Fibroblast of lung (primary cell): Measurements from ENCODE around the gene CD248. TPM values are rescaled to one million over a fixed set of nuclear protein-coding genes. Genes with fewer than 3 reads are reported as not detected.

Source experiments
- DNase-seq, 2 donors: peaks; one replicate each; pipeline versions ENCODE4 v3.0.0 to v3.0.0-alpha.2; 2010; ENCODE audit warnings: low read depth in 2 of 2
- H2AFZ ChIP-seq: 2 replicates; pipeline ENCODE4 v1.5.1; 2012; ENCODE audit warnings: low read length, control low read depth, inconsistent platforms
- H3K27ac ChIP-seq: 2 replicates; pipeline ENCODE4 v1.5.1; 2011; ENCODE audit warnings: low read length, control low read depth; ENCODE audit not compliant: insufficient read depth
- H3K27me3 ChIP-seq: 2 replicates; pipeline ENCODE4 v1.5.1; 2011; ENCODE audit warnings: mild to moderate bottlenecking, low read length; ENCODE audit not compliant: control insufficient read depth, insufficient read depth
- H3K36me3 ChIP-seq: 2 replicates; pipeline ENCODE4 v1.5.1; 2011; ENCODE audit warnings: low read length; ENCODE audit not compliant: control insufficient read depth, insufficient read depth
- H3K4me1 ChIP-seq: 2 replicates; pipeline ENCODE4 v1.5.1; 2011; ENCODE audit warnings: low read length; ENCODE audit not compliant: control insufficient read depth, insufficient read depth; ENCODE audit errors: extremely low read depth
- H3K4me2 ChIP-seq: 2 replicates; pipeline ENCODE4 v1.5.1; 2011; ENCODE audit warnings: low read length, control low read depth; ENCODE audit not compliant: insufficient read depth; ENCODE audit errors: extremely low read depth
- H3K4me3 ChIP-seq, 4 experiments: fragments of 200-600 bp in 1 of 4; sonication (generic) in 1 of 4; replicated peaks in 1 of 4; 2 replicates each; pipeline ENCODE4 v1.5.1; 2011 to 2016; ENCODE audit warnings: low read length in 4 of 4, low read depth in 3 of 4, mild to moderate bottlenecking in 3 of 4, control low read depth in 2 of 4, inconsistent platforms in 1 of 4, mixed read lengths in 1 of 4; ENCODE audit not compliant: insufficient read depth in 1 of 4; ENCODE audit errors: control extremely low read depth in 1 of 4
- H3K79me2 ChIP-seq: 2 replicates; pipeline ENCODE4 v1.5.1; 2012; ENCODE audit warnings: mild to moderate bottlenecking, low read length, inconsistent platforms; ENCODE audit not compliant: control insufficient read depth, insufficient read depth
- H3K9ac ChIP-seq: 2 replicates; pipeline ENCODE4 v1.5.1; 2011; ENCODE audit warnings: mild to moderate bottlenecking, low read length, control low read depth; ENCODE audit not compliant: insufficient read depth
- H3K9me3 ChIP-seq: 2 replicates; pipeline ENCODE4 v1.5.1; 2012; ENCODE audit warnings: low read depth, low read length; ENCODE audit not compliant: control insufficient read depth, insufficient read depth
- H4K20me1 ChIP-seq: 2 replicates; pipeline ENCODE4 v1.5.1; 2011; ENCODE audit warnings: low read length; ENCODE audit not compliant: control insufficient read depth, insufficient read depth; ENCODE audit errors: extremely low read depth
- CTCF ChIP-seq, 2 donors: IDR thresholded peaks in 1 of 2; conservative IDR thresholded peaks in 1 of 2; 1 replicate in 1 of 2; 2 replicates in 1 of 2; pipeline ENCODE4 v1.5.1; 2011 to 2012; ENCODE audit warnings: low read length in 2 of 2, control low read depth in 1 of 2, inconsistent platforms in 1 of 2, low read depth in 1 of 2, mild to moderate bottlenecking in 1 of 2
- EZH2 ChIP-seq: IDR thresholded peaks from 2 replicates; pipeline ENCODE4 v1.5.1; 2012; ENCODE audit warnings: low read length, control low read depth, mild to moderate bottlenecking; ENCODE audit errors: missing control alignments
- polyA plus RNA-seq, 2 donors: library from polyadenylated mRNA; depleted of rRNA in 1 of 2; stranded (reverse) in 1 of 2; unstranded in 1 of 2; fragments of >200 nt; gene quantifications; 2 replicates each; pipeline ENCODE4 v1.2.1, GENCODE V29; 2011 to 2012; ENCODE audit warnings: missing spikeins in 1 of 2
- total RNA-seq: library from RNA; depleted of rRNA; stranded (reverse); fragments of >200 nt; gene quantifications from 2 replicates; pipeline ENCODE4 v1.2.1, GENCODE V29; 2014

CD248 gene
- total and polyA plus RNA-seq, 2 donors (not counting 1 experiment from before 2014, with no cell fraction given), result 95.6 to 132 TPM

- H3K79me2 ChIP-seq, result peaks cover 11% of the 10 kb centered on the region
- peak overlapping the region; percentile 7 for H3K9ac ChIP-seq
- H3K9me3 ChIP-seq, result no peaks in the 10 kb centered on the region
- H3K4me3 ChIP-seq, result no peak overlapping the region
- H3K27me3 ChIP-seq, result no peaks in the 10 kb centered on the region
- peaks cover 24% of the 10 kb centered on the region for H3K36me3 ChIP-seq
- peaks cover 42% of the 10 kb centered on the region for H3K4me1 ChIP-seq
- TF ChIP-seq EZH2, result no peak
- peak; percentile 88 to 89 for TF ChIP-seq CTCF (conservative IDR thresholded peaks at IDR 0.05 in 1 of 2, IDR thresholded peaks at IDR 0.05 in 1 of 2; ENCODE audit: low read depth in 1 of 2, low read length in 2 of 2)
- peak overlapping the region; percentile 89 for H3K27ac ChIP-seq
- no peaks in the 10 kb centered on the region for H4K20me1 ChIP-seq
- DNase-seq, result peak; percentile 62 to 71
- H3K4me2 ChIP-seq, result peak overlapping the region; percentile 68
- H2AFZ ChIP-seq, result peak overlapping the region; percentile 30
These were observed 11.7 kb upstream of the CD248 start for GRCh38 chr11:66328302-66329144.

GRCh38 chr11:66328031-66328301, 11.1 kb upstream of the CD248 start:
- H3K79me2 ChIP-seq, result peaks cover 5% of the 10 kb centered on the region
- H3K4me1 ChIP-seq, result peaks cover 43% of the 10 kb centered on the region
- H2AFZ ChIP-seq, result no peak overlapping the region
- no peaks in the 10 kb centered on the region for H3K9me3 ChIP-seq
- no peak for DNase-seq
- no peak for TF ChIP-seq CTCF (conservative IDR thresholded peaks at IDR 0.05 in 1 of 2, IDR thresholded peaks at IDR 0.05 in 1 of 2; ENCODE audit: low read depth in 1 of 2, low read length in 2 of 2)
- TF ChIP-seq EZH2, result no peak
- no peak overlapping the region for H3K4me3 ChIP-seq
- no peaks in the 10 kb centered on the region for H3K27me3 ChIP-seq
- H3K27ac ChIP-seq, result peak overlapping the region; percentile 89
- H3K9ac ChIP-seq, result no peak overlapping the region
- H3K36me3 ChIP-seq, result peaks cover 19% of the 10 kb centered on the region
- no peaks in the 10 kb centered on the region for H4K20me1 ChIP-seq
- H3K4me2 ChIP-seq, result no peak overlapping the region

GRCh38 chr11:66327171-66328030, 10.6 kb upstream of the CD248 start:
- DNase-seq, result peak; percentile 65 to 67
- TF ChIP-seq CTCF (conservative IDR thresholded peaks at IDR 0.05 in 1 of 2, IDR thresholded peaks at IDR 0.05 in 1 of 2; ENCODE audit: low read depth in 1 of 2, low read length in 2 of 2), result peak in 1 of 2 donors; percentile 9
- TF ChIP-seq EZH2, result no peak
- H3K27me3 ChIP-seq, result no peaks in the 10 kb centered on the region
- peak overlapping the region; percentile 89 for H3K27ac ChIP-seq
- H3K9me3 ChIP-seq, result no peaks in the 10 kb centered on the region
- peak overlapping the region; percentile 1 for H3K4me2 ChIP-seq
- H3K36me3 ChIP-seq, result peaks cover 15% of the 10 kb centered on the region
- H4K20me1 ChIP-seq, result no peaks in the 10 kb centered on the region
- no peak overlapping the region for H3K4me3 ChIP-seq
- peak overlapping the region; percentile 50 for H3K9ac ChIP-seq
- no peak overlapping the region for H2AFZ ChIP-seq
- H3K4me1 ChIP-seq, result peaks cover 47% of the 10 kb centered on the region
- H3K79me2 ChIP-seq, result peaks cover under 1% of the 10 kb centered on the region
